ENCODE data around the gene PRDM12.
A peak's percentile ranks its signal among the peaks of the same experiment; 100 is the strongest.

Gene PRDM12

DNA sequence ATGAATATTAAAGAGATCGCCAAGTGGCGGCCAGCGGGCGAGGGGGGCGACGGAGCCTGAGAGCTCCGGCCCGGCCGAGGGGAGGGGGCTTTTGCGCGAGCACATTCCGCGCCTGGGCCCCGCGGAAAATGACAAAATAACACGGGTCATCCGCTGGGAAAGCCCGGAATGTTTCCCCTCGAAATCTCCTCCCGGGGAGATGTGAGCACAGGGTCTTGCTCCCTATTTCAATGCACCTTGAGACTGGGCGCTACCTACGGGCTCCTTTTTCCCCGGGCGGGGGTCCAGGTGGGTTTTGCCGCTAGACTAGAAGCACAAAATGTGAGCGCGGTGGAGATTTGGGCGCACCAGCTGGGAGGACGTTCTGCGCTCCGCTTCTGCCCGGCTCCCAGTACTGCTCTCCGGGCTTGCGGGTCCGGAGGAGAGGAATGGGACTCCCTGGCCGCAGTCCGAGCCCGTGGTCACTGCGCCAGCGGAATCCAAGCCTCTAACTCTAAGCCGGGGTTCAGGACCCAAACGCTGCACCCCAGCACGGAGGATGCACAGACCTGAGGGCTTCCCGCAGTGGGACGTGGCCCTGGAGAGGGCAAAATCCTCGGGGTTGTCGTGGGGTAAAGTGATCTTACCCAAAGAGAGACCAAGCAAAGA, 2.8 kb upstream of the PRDM12 start:
- Histone ChIP-seq H3K27ac (ENCODE audit: low read length) (no peak overlapping the region), H3K27me3 (ENCODE audit: insufficient read depth, low read length) (peaks cover 100% of the 10 kb centered on the region), H3K9ac (ENCODE audit: low read depth, low read length) (no peak overlapping the region), H3K9me3 (ENCODE audit: insufficient read depth, low read depth, low read length) (peaks cover 11% of the 10 kb centered on the region), H3K4me3 (ENCODE audit: low read length) (peak overlapping the region; percentile 29; the same call in 1 of the 2 replicates), H3K36me3 (ENCODE audit: insufficient read depth, low read depth, low read length) (no peaks in the 10 kb centered on the region), H3K4me1 (ENCODE audit: insufficient read depth, low read length) (no peaks in the 10 kb centered on the region; the same call in 1 of the 2 replicates)

DNA sequence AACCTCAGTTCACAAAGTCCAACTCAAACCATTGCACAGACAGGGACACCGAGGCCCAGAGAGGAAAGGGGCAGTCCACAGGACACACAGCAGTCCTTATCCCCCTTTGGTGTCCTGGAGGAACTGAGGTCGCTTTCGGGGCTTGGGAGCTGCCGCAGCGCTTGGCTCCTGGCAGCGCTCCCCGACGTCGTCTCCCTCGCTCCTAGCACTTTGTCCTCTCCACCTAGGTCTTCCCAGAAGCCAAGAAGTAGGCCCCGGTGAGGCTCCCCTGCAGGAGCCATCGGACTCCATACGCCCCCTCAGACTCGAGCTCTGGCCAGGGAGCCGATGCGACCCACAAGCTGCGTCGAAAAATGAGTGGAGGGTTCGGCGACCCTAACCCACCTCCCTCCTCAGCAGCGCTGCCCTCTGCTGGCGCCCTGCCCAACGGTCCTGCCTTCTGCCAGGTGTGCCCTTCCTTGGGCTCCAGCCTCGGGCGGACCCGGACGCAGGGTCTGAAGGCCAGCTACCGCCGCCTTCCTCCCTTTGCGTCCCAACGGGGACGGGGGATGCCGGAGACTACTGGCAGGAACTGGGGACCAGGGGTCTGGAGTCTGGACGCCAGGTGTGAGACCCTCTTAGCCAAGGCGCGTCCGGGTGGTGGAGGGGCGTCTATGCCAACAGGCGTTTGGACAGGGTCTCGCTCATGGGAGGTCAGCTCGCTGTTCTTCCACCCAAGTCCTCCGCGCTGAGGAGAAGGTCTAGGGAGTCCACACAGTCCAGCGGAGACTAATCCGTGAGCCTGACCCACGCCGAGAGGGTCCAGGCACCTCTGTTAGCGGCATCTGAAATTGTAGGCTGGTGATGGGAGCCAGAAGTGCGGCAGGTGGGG, 2.1 kb upstream of the PRDM12 start:
- no peak overlapping the region; the same call in 1 of the 2 replicates for H3K4me3 ChIP-seq (ENCODE audit: low read length)

DNA sequence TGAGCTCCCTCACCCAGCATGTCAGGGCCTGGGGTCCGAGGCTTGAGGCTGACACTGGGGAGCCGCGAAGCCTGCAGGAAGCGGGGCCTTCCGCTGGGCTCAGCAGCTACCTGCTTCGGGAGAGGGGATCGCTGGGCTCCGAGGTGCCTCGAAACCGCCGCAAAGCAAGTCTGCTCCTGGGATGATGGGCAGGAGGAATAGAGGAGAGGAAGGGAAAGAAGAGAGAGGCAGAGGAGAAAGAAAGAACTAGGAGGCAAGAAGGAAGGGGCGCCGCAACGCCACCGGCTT, 1.5 kb upstream of the PRDM12 start:
- Histone ChIP-seq H3K4me1 (ENCODE audit: insufficient read depth, low read length) (no peaks in the 10 kb centered on the region; the same call in 1 of the 2 replicates), H3K4me3 (ENCODE audit: low read length) (no peak overlapping the region; the same call in 1 of the 2 replicates), H3K9ac (ENCODE audit: low read depth, low read length) (no peak overlapping the region), H3K9me3 (ENCODE audit: insufficient read depth, low read depth, low read length) (peaks cover 17% of the 10 kb centered on the region), H3K36me3 (ENCODE audit: insufficient read depth, low read depth, low read length) (no peaks in the 10 kb centered on the region), H3K27ac (ENCODE audit: low read length) (no peak overlapping the region), H3K27me3 (ENCODE audit: insufficient read depth, low read length) (peaks cover 100% of the 10 kb centered on the region)

More for the DNA sequence above, 2.1 kb upstream of the PRDM12 start:
- Histone ChIP-seq H3K9ac (ENCODE audit: low read depth, low read length) (no peak overlapping the region), H3K9me3 (ENCODE audit: insufficient read depth, low read depth, low read length) (peaks cover 17% of the 10 kb centered on the region), H3K36me3 (ENCODE audit: insufficient read depth, low read depth, low read length) (no peaks in the 10 kb centered on the region), H3K27ac (ENCODE audit: low read length) (no peak overlapping the region), H3K27me3 (ENCODE audit: insufficient read depth, low read length) (peaks cover 100% of the 10 kb centered on the region), H3K4me1 (ENCODE audit: insufficient read depth, low read length) (no peaks in the 10 kb centered on the region; the same call in 1 of the 2 replicates)

DNA sequence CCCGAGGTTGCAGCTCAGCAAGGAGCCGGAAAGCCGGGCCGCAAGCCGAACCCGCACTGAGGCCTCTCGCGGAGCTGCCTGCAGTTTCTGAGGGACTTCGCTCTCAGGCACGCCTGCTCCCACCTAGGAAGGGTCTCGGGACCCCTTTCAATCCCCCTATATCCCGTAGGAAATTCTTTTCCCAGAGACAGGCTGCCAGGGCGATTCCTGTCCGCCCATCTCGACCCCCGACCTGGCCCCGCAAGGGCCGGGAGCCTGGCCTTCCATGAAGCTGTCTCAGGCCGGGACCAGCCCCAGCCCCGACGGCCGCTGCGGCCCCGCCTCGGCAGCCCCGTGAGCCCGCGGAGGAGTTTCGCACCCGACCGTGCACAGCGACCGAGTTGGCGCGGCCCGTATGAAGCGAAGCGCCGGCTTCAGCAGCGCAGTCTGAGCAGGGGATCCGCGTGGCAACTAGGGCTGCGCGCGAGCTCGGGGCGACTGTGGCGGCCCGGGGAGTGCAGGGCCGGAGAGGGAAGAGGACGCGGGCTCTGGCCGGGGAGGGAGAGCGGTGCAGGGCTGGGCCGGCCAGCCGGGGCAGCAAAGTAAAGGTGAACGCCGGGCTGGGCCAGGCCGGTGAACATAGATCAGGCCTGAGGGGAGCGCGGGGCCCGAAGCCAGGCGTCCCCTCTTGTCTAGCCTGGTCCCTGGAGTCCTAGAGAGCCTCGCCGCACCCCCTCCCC, 977 bp upstream of the PRDM12 start:
- Histone ChIP-seq H3K4me3 (ENCODE audit: low read length) (peak overlapping the region; percentile 53; the same call in 1 of the 2 replicates), H3K36me3 (ENCODE audit: insufficient read depth, low read depth, low read length) (no peaks in the 10 kb centered on the region), H3K9me3 (ENCODE audit: insufficient read depth, low read depth, low read length) (peaks cover 17% of the 10 kb centered on the region), H3K9ac (ENCODE audit: low read depth, low read length) (no peak overlapping the region), H3K27ac (ENCODE audit: low read length) (no peak overlapping the region), H3K4me1 (ENCODE audit: insufficient read depth, low read length) (no peaks in the 10 kb centered on the region; the same call in 1 of the 2 replicates), H3K27me3 (ENCODE audit: insufficient read depth, low read length) (peaks cover 100% of the 10 kb centered on the region)

DNA sequence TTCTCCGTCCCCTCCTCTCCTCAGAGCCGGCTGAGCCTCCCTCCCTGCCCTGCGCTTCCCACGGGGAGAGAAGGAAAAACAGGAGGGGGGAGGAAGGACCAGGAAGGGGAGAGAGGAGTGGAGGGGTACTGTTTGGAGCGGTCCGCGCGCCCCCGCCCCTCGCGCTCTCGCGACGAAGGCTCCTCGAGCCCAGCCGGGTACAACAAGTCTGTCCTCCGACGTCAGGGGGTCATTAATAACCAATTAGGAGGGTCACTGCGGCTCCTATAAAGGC, 480 bp upstream of the PRDM12 start:
- peak overlapping the region; percentile 53; the same call in 1 of the 2 replicates for H3K4me3 ChIP-seq (ENCODE audit: low read length)
- H3K27ac ChIP-seq (ENCODE audit: low read length) = no peak overlapping the region
- no peaks in the 10 kb centered on the region for H3K36me3 ChIP-seq (ENCODE audit: insufficient read depth, low read depth, low read length)
- no peak overlapping the region for H3K9ac ChIP-seq (ENCODE audit: low read depth, low read length)
- no peaks in the 10 kb centered on the region; the same call in 1 of the 2 replicates for H3K4me1 ChIP-seq (ENCODE audit: insufficient read depth, low read length)
- H3K9me3 ChIP-seq (ENCODE audit: insufficient read depth, low read depth, low read length) = peaks cover 14% of the 10 kb centered on the region
- peaks cover 100% of the 10 kb centered on the region for H3K27me3 ChIP-seq (ENCODE audit: insufficient read depth, low read length)

DNA sequence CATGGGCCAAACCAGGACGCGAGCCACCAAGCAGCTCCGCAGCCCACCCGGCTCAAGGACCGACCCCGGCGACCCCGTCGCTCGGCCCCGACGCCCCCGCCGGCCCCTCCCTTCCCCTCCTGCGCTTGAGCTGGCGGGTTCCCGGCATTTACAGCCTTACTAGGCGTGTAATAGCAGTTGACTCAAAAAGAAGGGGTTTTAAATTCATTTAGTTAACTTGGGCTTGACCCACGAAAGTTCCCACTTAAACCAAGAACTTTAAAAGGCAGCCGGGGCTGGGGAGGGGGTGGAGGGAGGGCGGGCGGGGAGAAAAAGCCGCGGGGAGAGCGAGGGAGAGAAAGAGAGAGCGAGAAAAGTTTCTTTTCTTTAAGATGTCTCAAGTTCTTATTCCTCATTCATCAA, 636 bp downstream of the PRDM12 start:
- Histone ChIP-seq H3K9me3 (ENCODE audit: insufficient read depth, low read depth, low read length) (peaks cover 11% of the 10 kb centered on the region), H3K4me3 (ENCODE audit: low read length) (peak overlapping the region; percentile 53; the same call in 1 of the 2 replicates), H3K27me3 (ENCODE audit: insufficient read depth, low read length) (peaks cover 94% of the 10 kb centered on the region), H3K27ac (ENCODE audit: low read length) (no peak overlapping the region), H3K36me3 (ENCODE audit: insufficient read depth, low read depth, low read length) (no peaks in the 10 kb centered on the region), H3K9ac (ENCODE audit: low read depth, low read length) (no peak overlapping the region), H3K4me1 (ENCODE audit: insufficient read depth, low read length) (no peaks in the 10 kb centered on the region; the same call in 1 of the 2 replicates)

DNA sequence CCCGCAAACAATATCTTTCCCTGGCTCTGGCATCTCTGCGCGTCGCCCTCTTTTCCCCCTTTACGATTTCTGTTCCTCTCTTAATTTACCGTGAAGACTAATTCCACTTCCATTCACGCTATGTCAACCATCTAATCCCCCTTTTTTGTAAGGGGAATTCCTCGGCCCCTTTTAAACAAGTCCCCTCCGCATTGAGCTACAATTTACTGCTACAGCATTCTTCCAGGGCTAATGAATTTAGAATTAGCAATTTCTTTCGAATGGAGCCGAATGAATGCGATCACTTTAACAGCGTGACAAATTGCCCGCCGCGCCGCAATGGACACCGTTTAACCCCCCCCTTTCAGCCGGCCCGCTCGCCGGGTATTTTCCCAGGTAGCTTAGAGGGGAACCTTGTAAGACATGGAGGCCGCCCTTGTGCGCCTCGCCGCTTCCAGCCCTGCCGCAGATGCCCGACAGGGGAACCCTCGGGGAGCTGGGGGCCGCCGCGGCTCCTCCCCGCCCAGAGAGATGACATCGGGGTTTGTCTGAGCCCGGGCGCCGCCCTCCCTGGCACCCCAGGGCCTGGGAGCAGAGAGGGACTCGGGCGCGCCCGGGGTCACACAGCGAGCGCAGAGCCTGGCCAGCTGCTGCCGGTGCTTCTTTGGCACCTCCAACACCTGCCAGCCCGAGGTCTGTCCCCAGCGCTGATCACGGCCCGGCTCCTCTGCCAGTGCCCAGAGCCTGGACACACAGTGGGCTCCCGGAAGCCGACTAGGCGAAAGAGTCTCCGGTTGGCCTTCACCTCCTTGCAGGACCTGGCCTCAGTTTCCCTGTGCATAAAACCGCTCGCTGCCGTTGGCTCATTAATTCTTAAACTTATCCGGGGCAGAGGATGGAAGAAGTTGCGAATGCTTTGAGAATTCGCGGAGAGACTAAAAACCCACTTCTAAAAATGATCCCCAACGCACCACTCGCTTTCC, 1.3 kb downstream of the PRDM12 start:
- Histone ChIP-seq H3K27me3 (ENCODE audit: insufficient read depth, low read length) (peaks cover 94% of the 10 kb centered on the region), H3K4me1 (ENCODE audit: insufficient read depth, low read length) (no peaks in the 10 kb centered on the region; the same call in 1 of the 2 replicates), H3K9ac (ENCODE audit: low read depth, low read length) (no peak overlapping the region), H3K4me3 (ENCODE audit: low read length) (peak overlapping the region; percentile 21; the same call in 1 of the 2 replicates), H3K36me3 (ENCODE audit: insufficient read depth, low read depth, low read length) (no peaks in the 10 kb centered on the region), H3K9me3 (ENCODE audit: insufficient read depth, low read depth, low read length) (peaks cover 11% of the 10 kb centered on the region), H3K27ac (ENCODE audit: low read length) (no peak overlapping the region)

DNA sequence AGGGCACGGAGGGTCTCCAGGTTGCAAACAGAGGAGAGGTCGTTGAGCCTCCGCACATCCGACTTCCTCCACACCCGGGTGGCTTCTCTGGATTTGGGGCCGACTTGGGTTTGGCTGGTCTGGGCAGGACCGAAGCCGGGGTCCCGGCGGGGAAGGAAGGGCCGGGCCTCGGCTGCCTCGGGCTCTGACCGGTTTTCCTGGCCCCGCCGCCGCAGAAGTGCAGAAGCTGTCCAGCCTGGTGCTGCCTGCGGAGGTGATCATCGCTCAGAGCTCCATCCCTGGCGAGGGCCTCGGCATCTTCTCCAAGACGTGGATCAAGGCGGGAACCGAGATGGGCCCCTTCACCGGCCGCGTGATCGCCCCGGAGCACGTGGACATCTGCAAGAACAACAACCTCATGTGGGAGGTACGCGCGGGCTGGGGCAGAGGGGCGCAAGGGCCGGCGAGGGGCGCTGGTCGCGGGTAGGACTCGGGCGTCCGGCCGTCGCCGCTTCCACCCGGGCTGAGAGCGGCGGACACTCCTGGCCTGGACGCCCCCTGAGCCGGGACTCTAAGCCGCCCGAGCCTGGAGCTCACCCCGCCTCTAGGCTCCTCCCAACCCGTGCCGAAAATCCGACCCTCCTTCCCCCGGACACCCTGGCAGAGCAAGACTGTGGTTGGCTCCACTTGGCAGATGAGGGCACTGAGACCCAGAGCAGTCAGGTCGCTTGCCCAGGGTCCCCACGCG, 2.2 kb downstream of the PRDM12 start:
- Histone ChIP-seq H3K9ac (ENCODE audit: low read depth, low read length) (no peak overlapping the region), H3K9me3 (ENCODE audit: insufficient read depth, low read depth, low read length) (peaks cover 11% of the 10 kb centered on the region), H3K36me3 (ENCODE audit: insufficient read depth, low read depth, low read length) (no peaks in the 10 kb centered on the region), H3K4me1 (ENCODE audit: insufficient read depth, low read length) (no peaks in the 10 kb centered on the region; the same call in 1 of the 2 replicates), H3K4me3 (ENCODE audit: low read length) (peak overlapping the region; percentile 40; the same call in 1 of the 2 replicates), H3K27ac (ENCODE audit: low read length) (no peak overlapping the region), H3K27me3 (ENCODE audit: insufficient read depth, low read length) (peaks cover 93% of the 10 kb centered on the region)

DNA sequence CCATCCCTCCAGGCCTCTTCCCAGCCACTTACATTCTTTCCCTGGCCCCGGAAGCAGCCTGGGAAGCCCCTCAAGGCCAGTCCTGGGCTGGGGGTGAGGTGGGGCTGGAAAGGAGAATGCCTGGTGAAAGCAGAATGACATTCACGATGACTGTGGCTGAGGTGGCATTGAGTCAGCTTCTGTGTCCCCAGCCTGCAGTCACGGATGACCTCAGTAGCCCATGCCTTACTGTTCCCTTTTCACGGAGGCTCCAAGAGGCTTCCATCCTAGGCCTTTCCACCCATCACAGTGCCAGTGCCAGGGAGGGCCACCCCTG, 2.7 kb downstream of the PRDM12 start:
- no peak overlapping the region for H3K27ac ChIP-seq (ENCODE audit: low read length)
- no peak overlapping the region for H3K9ac ChIP-seq (ENCODE audit: low read depth, low read length)
- peaks cover 93% of the 10 kb centered on the region for H3K27me3 ChIP-seq (ENCODE audit: insufficient read depth, low read length)
- no peak overlapping the region for H3K4me3 ChIP-seq (ENCODE audit: low read length)
- H3K4me1 ChIP-seq (ENCODE audit: insufficient read depth, low read length) = no peaks in the 10 kb centered on the region; the same call in 1 of the 2 replicates
- peaks cover 11% of the 10 kb centered on the region for H3K9me3 ChIP-seq (ENCODE audit: insufficient read depth, low read depth, low read length)
- H3K36me3 ChIP-seq (ENCODE audit: insufficient read depth, low read depth, low read length) = no peaks in the 10 kb centered on the region

DNA sequence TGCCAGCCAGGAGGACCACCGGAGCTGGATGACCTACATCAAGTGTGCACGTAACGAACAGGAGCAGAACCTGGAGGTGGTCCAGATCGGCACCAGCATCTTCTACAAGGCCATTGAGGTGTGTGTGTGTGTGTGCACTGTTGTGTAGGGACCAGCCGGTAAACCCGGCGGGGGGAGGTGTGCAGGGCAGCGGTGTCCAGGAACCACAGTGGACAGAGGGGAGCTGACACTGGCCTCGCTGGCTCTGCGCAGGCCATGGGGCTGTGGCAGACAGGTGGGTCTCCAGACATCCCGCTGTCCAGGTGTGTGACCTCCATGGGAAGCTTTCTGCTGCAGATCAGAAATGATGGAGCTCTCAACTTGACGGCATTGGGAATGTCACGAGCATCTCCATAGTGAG, 3.8 kb downstream of the PRDM12 start:
- H3K4me3 ChIP-seq (ENCODE audit: low read length) = no peak overlapping the region
- no peak overlapping the region for H3K27ac ChIP-seq (ENCODE audit: low read length)
- no peaks in the 10 kb centered on the region for H3K36me3 ChIP-seq (ENCODE audit: insufficient read depth, low read depth, low read length)
- no peaks in the 10 kb centered on the region; the same call in 1 of the 2 replicates for H3K4me1 ChIP-seq (ENCODE audit: insufficient read depth, low read length)
- H3K9ac ChIP-seq (ENCODE audit: low read depth, low read length) = no peak overlapping the region
- peaks cover 91% of the 10 kb centered on the region for H3K27me3 ChIP-seq (ENCODE audit: insufficient read depth, low read length)
- peaks cover 5% of the 10 kb centered on the region for H3K9me3 ChIP-seq (ENCODE audit: insufficient read depth, low read depth, low read length)

Measured in iPS-20b (cell line).